Posterior cingulate gyrus (tissue), 11 donors: ENCODE data around the gene DTD1.
A peak's percentile ranks its signal among the peaks of the same experiment; 100 is the strongest.

Experiments used
- DNase-seq, 10 donors: peaks; one replicate each; pipeline versions ENCODE4 v3.0.0 to v3.0.0-alpha.2; 2020 to 2021; ENCODE audit warnings: mixed read lengths in 3 of 10
- intact Hi-C: fragments of 100-400 bp; cut with DNase I; formaldehyde crosslinking; loops from one replicate; pipeline ENCODE4 v1.15.1; 2023

DTD1 gene

GRCh38 chr20:18694071-18694470 lies 106.2 kb downstream of the DTD1 start:
- intact Hi-C loops = no loop called here
- no peak for DNase-seq

DNA sequence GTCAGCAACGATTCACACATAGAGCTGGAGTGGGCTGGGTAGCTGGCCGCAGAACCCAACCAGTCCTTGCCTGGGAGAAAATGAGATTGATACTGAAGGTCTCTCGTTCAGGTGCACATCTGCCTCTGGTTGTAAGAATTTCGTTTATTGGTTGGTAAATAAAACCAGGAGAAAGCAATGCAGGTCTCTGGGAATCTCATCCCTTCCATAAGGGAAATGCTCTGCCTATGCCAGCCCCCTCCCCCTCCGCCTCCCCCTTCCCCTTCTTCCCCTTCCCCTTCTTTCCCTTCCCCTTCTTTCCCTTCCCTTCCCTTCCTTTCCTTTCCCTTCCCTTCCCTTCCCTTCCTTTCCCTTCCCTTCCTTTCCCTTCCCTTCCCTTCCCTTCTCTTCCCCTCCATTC lies 107.3 kb downstream of the DTD1 start:
- intact Hi-C loops = no loop called here
- DNase-seq = no peak

DNA sequence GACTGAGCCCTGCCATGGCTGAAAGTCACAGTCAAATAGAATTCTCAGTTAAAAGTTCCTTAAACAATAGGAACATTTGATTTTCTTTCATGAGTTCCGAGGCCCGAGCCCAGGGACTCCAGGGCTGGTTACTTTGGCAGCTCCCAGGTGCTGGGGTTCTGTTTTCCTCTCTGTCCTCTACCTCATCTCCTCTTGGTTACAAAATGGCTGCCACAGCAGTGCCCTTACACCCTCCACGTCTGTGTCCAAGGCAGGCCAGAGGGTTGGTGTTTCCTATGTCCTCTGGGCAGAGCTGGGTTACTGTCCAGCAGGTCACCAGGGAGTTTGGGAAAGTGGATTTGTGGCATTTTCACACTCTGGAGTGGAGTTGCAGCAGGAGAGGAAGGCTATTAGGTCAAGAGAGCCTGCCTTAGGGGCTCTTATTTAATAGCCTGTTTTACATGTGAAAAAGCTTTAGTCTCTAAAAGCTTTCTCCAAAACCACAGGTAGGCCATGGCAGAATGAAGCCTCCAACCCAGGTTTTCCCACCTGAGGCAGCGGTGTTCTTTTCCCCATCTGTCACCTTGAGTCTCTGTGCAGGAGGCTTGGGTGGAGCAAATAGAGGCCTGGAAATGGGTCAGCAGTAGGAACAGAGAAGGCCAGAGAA lies 111.0 kb downstream of the DTD1 start:
- intact Hi-C loops = no loop called here
- no peak for DNase-seq

- intact Hi-C loops = no loop called here
- no peak for DNase-seq
Observed at GRCh38 chr20:18701969-18702368, 114.1 kb downstream of the DTD1 start.

- DNase-seq = no peak
- intact Hi-C loops = no loop called here
Observed at GRCh38 chr20:18702736-18703135, 114.9 kb downstream of the DTD1 start.

DNA sequence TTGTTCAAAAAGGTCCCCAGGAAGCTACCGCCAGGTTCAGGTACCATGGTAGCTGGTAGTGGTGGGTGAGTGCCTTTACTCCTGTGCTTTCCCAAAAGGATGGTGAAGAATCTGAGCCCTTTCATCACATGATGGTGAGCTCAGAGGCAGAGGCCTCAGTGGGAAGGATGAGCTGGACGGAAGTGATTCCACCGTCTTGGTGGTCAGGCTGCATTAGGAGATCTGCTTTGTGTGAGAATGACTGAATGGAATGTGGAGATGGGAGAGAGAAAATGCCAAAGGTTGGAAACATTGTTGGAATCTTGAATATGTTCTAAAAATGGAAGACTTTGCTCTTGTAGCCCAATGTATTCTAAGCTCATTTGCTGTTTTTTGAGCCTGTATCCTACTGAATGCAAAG lies 117.6 kb downstream of the DTD1 start:
- intact Hi-C loops = no loop called here

DNA sequence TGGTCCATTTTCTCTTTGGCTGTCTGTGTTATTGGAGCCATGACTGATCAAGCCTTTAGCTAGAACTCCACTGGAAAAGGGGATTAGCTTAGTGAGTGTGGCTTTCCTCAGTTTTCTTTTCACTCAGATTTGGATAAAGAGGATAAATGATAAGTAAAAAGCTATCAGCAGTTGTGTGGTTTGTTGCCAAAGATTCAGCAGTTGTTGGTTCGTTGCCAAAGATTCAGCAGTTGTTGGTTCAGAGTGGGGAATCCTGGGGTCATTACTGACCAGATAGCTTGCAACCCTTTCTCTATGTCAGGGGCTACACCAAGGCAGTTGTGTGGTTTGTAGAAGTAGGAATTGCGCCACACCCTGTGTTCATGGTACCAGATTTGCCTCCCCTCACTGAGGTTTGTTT lies 118.1 kb downstream of the DTD1 start:
- intact Hi-C loops = no loop called here
- DNase-seq = no peak

More for the DNA sequence above, 117.6 kb downstream of the DTD1 start:
- no peak for DNase-seq

GRCh38 chr20:18712131-18712530 lies 124.3 kb downstream of the DTD1 start:
- no peak for DNase-seq

GRCh38 chr20:18712882-18713281 lies 125.0 kb downstream of the DTD1 start:
- intact Hi-C loops = no loop called here
- no peak for DNase-seq

More at GRCh38 chr20:18712131-18712530, 124.3 kb downstream of the DTD1 start:
- intact Hi-C loops = no loop called here

GRCh38 chr20:18715564-18715963 lies 127.7 kb downstream of the DTD1 start:
- intact Hi-C loops = no loop called here
- no peak for DNase-seq

- intact Hi-C loops = no loop called here
- DNase-seq = no peak
Observed at GRCh38 chr20:18717062-18717461, 129.2 kb downstream of the DTD1 start.

GRCh38 chr20:18718129-18718528 lies 130.3 kb downstream of the DTD1 start:
- no peak for DNase-seq
- intact Hi-C loops = no loop called here

DNA sequence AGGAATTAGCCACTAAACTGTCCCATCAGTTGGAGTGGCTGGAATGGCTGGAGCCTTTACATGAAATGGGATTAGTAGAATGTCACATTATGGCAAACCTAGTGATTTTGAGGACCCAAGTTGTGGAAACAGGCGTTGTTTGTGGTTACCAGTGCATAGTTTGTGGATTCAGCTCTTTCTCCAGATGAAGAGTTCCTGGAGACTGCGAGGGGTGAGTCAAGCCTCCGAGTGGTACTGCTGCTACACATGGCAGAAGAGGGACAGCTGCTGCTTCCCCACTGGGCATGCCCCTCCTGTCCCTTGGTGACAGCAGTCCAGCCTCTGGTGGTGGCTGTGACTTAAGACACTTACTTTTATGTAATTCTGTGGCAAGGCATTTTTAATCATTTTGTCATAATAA lies 131.6 kb downstream of the DTD1 start:
- intact Hi-C loops = no loop called here
- no peak for DNase-seq

DNA sequence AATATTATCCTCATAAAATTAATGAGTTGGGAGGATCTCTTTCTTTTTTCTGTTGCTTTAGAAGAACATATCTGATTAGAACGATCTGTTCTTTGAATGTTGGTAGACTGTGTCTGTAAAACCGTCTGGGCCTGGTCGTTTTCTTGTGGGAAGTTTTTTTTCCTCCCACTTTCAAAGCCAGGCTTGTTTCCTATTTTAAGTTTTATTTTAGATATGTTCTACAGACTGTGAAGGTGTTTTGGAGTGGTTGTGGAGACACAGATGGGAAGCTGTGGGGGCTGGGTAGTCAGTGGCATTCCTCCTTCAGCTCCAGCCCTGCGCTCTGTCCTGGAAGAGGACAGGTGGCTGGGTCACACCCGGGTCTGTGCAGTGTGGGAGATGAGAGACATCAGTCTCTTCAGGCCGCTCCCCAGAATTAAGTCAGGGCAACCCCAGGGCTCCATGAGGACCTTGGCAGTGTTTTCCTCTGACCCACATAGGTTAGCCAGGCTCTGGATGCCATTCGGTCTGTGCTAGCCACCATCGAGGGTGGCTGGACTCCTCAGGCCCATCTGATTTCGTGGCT lies 133.8 kb downstream of the DTD1 start:
- intact Hi-C loops = no loop called here
- peak in 4 of 10 donors; percentile 22 to 78 (median 58) for DNase-seq

- intact Hi-C loops = no loop called here
- DNase-seq = no peak
Observed at GRCh38 chr20:18722371-18722770, 134.5 kb downstream of the DTD1 start.

DNA sequence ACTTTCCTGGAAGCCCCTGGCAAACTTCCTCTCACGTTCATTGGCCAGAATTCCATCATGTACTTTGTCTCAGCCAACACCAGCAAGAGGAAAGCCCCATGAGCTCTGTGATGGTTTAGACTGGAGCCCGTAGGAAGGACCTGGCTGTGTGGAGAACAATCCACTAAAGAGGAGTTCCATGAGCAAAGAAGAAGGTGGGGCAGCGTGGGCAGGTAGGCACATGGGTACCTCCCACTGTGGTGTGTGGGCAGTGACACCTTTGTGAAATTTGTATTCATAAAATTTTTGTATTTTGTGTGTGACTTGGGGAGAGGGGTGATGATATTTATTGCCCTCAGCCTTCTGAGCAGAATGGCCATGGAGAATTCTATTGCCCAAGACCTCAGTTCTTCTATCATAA lies 136.2 kb downstream of the DTD1 start:
- DNase-seq = no peak
- intact Hi-C loops = no loop called here

DNA sequence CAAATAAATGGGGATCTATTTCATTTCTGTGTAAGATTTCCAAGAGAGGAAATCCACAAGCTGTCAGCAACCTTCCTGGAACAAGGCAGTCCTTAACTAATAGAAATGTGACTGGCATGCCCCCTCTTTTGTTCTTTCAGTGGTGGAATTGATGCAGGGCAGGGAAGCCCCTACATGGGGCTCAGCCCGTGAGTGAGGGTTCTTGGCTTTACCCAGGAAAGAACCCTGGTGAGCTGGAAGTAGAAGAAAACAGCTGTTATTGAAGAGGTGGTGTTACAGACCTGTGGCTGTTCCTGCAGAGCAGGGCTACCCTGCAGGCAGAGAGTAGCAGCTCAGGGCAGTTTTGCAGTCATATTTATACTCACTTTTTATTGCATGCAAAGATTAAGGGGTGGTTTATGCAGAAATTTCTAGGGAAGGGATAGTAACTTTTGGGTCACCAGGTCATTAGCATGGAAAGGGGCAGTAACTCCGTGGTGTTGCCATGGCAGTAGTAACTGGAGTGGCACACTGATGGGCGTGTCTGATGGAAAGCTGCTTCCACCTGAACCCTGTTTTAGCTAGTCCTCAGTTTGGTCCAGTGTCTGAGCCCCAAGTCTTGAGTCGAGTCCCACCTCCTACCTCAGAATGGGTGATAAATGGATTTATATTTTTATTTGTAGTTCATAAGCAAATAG lies 137.1 kb downstream of the DTD1 start:
- no peak for DNase-seq
- intact Hi-C loops = no loop called here

DNA sequence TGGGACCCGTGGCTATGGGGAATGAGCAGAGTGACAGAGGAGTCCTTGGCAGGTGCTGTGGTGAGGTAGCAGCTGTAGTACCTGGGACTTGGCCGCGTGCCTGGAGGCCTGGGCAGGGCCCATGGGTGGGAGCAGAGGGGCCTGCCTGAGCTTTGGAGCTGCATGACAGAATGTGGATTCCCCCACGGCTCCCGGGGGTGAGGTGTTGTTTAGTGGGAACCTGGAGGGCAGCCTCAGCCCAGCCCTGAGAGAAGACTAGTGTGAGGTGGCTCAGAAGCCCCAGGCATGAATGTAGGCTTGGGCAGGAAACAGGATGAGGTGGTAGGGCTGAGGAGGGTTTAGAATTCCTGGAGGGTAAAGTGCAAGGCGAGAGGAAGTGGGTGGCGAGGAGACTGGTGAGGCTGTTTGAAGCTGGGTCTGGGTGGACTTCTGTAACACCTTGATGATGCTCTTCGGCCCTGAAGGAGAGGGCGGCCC lies 139.2 kb downstream of the DTD1 start:
- no peak for DNase-seq
- intact Hi-C loops = no loop called here

GRCh38 chr20:18728165-18728869 lies 140.5 kb downstream of the DTD1 start:
- DNase-seq = no peak

GRCh38 chr20:18728870-18729224 lies 141.0 kb downstream of the DTD1 start:
- intact Hi-C loops = no loop called here
- no peak for DNase-seq

More at GRCh38 chr20:18728165-18728869, 140.5 kb downstream of the DTD1 start:
- intact Hi-C loops = no loop called here

GRCh38 chr20:18729231-18729825 lies 141.5 kb downstream of the DTD1 start:
- intact Hi-C loops = no loop called here
- no peak for DNase-seq
